ENCODE data around the gene RPUSD3. TPM values are rescaled to one million over a fixed set of nuclear protein-coding genes. Genes with fewer than 3 reads are reported as not detected.

The RPUSD3 gene
- total and polyA plus RNA-seq, 2 of the 4 experiments (the other 2 are of a cell fraction) = 30.3 to 49.4 TPM

- no peak for ATAC-seq (ENCODE audit: low read depth)
These were observed 43.3 kb downstream of the RPUSD3 start for GRCh38 chr3:9800529-9800928.

More at GRCh38 chr3:9800529-9800928, 43.3 kb downstream of the RPUSD3 start:
- ChIA-PET CTCF (no interaction called here), POLR2A (ENCODE audit: unreplicated experiment) (no interaction called here)
- no peak overlapping the region for H3K18ac ChIP-seq (ENCODE audit: low read depth, low read length)
- peaks cover 68% of the 10 kb centered on the region for H3K36me3 ChIP-seq (ENCODE audit: control insufficient read depth, insufficient read depth, low read length)
- no peak overlapping the region for H3K4me2 ChIP-seq (ENCODE audit: low read depth, low read length)
- H3K4ac ChIP-seq (ENCODE audit: low read depth, low read length) = no peak overlapping the region
- in situ Hi-C loops (cut with MboI; ENCODE audit: low sequenced_read_pairs) = no loop called here
- H4K8ac ChIP-seq (ENCODE audit: low read depth in 2 of 2, low read length in 2 of 2) = no peak overlapping the region
- no peak overlapping the region for H3K14ac ChIP-seq (replicated peaks; ENCODE audit: low read depth, low read length)
- H2AK9ac ChIP-seq (replicated peaks; ENCODE audit: low read depth, low read length, poor library complexity) = no peak overlapping the region
- H4K91ac ChIP-seq (ENCODE audit: insufficient read depth, low read depth, low read length) = no peak overlapping the region
- H3K9ac ChIP-seq (ENCODE audit: low read depth, low read length) = no peak overlapping the region
- DNase-seq = no peak
- no peak overlapping the region for H4K5ac ChIP-seq (ENCODE audit: low read depth, low read length)
- H3K4me1 ChIP-seq (ENCODE audit: control insufficient read depth, insufficient read depth, low read length) = peaks cover 8% of the 10 kb centered on the region
- H3K27me3 ChIP-seq (ENCODE audit: control insufficient read depth, insufficient read depth, low read length) = no peaks in the 10 kb centered on the region
- no peak overlapping the region for H2BK120ac ChIP-seq (ENCODE audit: low read depth, low read length)
- H3K56ac ChIP-seq (ENCODE audit: extremely low read depth, insufficient read depth, low read length) = no peak overlapping the region
- BruUV-seq (replicated peaks) = no TSS peak
- peaks cover 35 to 57% of the 10 kb centered on the region in 2 experiments for H3K79me1 ChIP-seq (ENCODE audit: low read depth in 1 of 2, low read length in 2 of 2)
- no peak overlapping the region for H3K23ac ChIP-seq (ENCODE audit: low read depth, low read length)
- intact Hi-C loops (cut with micrococcal nuclease) = no loop called here
- TF ChIP-seq CEBPB (IDR thresholded peaks at IDR 0.05; ENCODE audit: low read depth, low read length) (no peak), CTCF (conservative IDR thresholded peaks at IDR 0.05; ENCODE audit: low read depth, low read length) (peak; percentile 18; the same call in 1 of the 2 replicates)
- H2BK15ac ChIP-seq (ENCODE audit: low read depth, low read length) = no peak overlapping the region
- no peak overlapping the region for H3K4me3 ChIP-seq (ENCODE audit: insufficient read depth, low read depth, low read length)
- peaks cover 35% of the 10 kb centered on the region; the same call in 1 of the 2 replicates for H4K20me1 ChIP-seq (ENCODE audit: insufficient read depth, low read length)
- dilution Hi-C loops (cut with HindIII; ENCODE audit: low sequenced_read_pairs, unreplicated experiment) = no loop called here
- no peak overlapping the region for H2BK20ac ChIP-seq (ENCODE audit: low read depth, low read length)
- H2AK5ac ChIP-seq (ENCODE audit: low read depth, low read length) = no peak overlapping the region
- H3K27ac ChIP-seq (ENCODE audit: insufficient read depth, low read length) = no peak overlapping the region
- WGBS, 2 experiments (ENCODE audit: extremely low coverage in 2 of 2, insufficient read length in 1 of 2) = no CpG with 5 or more reads among the region's 5 CpGs
- H2AFZ ChIP-seq (replicated peaks; ENCODE audit: low read length, poor library complexity) = no peak overlapping the region
- peaks cover 9% of the 10 kb centered on the region for H3K9me1 ChIP-seq (ENCODE audit: insufficient read depth, low read length)
- no peak overlapping the region for H2BK5ac ChIP-seq (ENCODE audit: low read depth, low read length, poor library complexity, severe bottlenecking)
- no peaks in the 10 kb centered on the region for H3K9me3 ChIP-seq (ENCODE audit: control insufficient read depth, insufficient read depth, low read length)
